Measurements from ENCODE around the gene TULP4. TPM values are rescaled to one million over a fixed set of nuclear protein-coding genes. Genes with fewer than 3 reads are reported as not detected.

Gene TULP4
- total RNA-seq, 1 experiment from 2014 or later = 69.4 TPM

DNA sequence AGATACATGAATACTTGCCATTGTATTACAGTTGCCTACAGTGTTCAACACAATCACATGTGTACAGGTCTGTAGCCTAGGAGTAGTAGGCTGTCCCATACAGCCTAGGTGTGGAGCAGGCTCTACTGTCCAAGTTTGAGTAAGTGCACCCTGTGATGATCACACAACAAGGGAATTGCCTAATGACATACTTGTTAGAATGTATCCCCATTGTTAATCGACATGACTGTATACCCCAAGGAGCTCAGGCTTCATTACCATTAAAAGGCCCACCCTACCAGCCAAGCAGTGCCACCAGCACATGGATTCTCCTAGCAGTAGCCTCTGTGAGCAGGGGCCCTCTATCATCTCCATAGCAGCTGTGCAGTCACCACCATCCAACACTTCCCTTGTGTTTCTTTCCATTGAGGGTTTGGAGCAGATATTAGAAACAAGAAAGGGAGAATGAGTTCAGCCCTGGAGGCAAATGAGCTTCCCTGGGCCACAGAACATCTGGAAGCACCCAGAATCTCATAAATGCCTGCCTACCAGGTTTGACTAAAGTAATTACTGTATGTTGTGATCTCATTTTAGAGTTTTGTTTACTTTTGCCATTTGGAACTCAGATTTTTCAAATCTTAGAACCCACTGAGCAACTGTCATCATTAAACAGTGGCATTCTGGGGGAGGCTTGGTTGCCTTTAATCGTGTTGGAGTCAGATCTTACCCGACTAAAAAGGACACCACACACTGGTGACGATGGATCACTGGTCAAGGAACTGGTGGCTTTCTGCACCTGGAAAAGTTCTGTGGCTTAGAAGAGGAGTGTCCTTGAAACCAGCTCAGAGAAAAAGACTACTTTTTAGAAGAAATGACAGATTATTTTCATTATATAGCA lies 104.9 kb downstream of the TULP4 start:
- no peak for DNase-seq (ENCODE audit: low read depth)

DNA sequence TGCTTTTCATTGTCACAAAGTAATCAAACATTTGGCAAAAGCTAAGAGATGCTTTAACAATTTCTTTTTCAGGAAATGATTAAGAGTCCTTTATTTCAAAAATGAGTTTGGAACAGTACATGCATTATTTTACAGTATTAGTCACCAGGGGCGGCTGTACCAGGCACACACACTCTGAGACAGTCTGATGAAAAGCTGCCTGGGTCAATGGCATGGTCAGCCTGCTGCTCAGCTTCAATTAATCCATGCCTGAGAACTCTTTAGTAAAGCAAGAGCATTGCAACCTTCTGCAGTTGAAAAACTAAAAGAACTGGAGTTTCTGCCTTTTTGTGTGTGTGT lies 105.5 kb downstream of the TULP4 start:
- no peak for DNase-seq (ENCODE audit: low read depth)

DNA sequence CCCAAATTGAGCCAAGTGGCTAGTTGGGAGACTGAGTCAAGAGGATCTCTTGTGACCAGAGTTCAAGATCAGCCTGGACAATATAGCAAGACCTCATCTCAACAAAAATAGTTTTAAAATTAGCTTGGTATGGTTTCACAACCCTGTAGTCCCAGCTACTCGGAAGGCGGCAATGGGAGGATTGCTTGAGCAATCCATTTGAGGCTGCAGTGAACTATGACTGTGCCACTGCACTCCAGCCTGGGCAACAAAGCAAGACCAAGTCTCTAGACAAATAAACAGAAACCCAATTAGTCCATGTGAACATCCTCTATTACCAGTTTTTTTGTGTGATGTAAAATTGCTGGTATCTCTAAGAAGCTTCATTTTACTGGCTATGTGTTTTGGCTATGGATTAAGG lies 106.2 kb downstream of the TULP4 start:
- DNase-seq (ENCODE audit: low read depth) = no peak

DNA sequence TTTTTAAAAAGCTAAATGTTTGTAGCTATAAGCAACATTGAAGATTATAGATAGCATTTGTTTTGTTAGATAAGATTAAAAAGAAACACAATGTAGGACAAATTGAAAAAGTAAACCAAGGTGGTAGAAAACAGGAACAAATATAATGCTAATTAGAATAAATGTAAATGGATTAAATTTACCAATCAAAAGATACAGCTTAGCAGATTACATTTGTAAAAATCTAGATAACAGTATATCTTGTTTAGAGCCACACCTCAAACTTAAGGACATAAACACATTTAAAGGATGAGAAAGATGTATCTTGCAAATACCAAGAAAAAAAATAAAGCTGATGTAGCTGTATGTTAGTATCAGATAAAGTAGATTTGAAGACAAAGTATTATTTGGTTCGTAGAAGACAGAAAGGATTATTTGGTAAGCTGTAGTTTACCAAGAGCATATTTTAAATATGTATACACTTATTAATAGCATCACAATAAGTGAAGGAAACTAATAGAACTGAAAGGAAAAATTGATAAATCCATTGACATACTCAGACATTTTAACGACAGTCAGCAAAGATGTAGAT lies 107.2 kb downstream of the TULP4 start:
- no peak for DNase-seq (ENCODE audit: low read depth)

DNA sequence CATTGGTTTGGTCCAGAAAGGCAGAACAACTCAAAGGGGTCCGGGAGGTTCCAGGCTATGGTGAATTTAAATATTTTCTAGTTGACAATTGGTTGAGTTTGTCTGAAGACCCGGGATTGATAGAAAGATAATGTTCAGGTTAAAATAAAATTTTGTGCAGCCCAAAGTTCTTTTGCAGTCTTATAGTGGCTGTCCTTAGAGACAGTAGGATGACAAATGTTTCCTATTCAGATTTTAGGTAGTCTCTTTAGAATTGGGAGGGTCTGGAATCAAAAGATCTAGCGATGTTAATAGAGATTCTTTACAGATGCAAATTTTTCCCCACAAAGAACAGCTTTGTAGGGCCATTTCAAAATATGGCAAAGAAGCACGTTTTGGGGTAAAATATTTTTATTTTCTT lies 109.1 kb downstream of the TULP4 start:
- no peak for DNase-seq (ENCODE audit: low read depth)

DNA sequence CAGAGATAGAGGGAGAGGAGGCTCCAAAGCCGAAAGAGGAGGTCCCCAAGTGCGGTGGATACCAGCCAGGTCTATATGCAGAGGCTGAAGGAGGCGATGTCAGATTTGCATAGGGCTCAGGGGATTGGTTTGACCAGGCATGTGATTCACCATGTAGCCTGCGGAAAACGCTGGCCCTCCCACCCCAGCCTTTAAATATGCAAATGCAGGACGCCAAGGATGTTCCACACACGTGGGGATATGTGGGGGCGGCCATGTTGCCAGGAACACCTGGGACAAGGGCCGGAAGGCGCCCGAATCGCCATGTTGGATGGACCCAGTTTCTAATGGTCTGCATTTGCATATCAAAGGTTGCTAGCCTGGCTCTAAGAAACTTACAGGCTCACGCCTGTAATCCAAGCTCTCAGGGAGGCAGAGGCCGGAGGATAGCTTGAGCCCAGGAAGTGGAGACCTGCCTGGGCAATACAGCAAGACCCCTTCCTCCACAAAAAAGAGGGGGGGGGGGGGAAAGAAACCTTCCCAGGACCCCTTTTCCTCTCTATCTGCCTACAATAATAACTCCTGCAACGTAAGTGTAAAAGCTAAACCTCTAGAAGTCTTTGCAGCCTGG lies 110.5 kb downstream of the TULP4 start:
- no peak for DNase-seq (ENCODE audit: low read depth)

DNA sequence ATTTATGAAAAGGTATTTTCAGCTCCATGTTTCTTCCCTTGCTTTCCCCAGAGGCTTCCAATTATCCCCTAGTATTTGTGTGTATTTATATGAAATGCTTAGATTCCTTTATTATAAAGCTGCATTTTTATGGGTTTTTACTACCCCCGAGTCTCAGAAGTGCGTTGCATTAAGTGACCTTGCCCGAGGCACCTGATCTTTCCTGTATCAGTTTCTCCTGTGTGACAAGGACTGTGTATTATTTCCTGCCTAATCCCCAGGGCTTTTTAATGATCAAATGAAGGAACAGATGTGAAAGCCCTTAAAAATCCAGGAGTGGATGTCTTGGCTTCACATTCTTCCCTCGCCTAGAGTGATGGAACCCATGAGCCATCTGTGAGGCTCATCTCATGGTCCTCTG lies 118.8 kb downstream of the TULP4 start:
- DNase-seq (ENCODE audit: low read depth) = no peak

DNA sequence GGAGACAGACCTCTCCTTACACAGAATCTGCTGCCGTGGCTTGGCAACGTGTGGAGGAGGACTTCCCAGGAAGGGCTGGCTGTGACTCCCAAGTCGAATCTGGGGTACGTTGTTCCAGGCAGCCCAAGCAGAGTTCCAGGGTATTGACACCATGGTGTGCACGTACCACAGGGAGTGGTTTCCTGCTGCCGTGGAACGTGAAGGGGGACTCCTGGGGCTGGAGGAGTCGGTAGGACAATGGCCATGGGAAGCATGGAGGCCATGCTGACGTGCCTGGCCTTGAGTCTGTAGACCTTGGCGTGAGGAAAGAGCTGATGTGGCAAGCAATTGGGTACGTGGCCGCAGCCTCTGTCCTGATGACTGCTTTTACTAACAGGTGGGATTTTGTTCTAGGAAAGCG lies 119.3 kb downstream of the TULP4 start:
- DNase-seq (ENCODE audit: low read depth) = no peak

DNA sequence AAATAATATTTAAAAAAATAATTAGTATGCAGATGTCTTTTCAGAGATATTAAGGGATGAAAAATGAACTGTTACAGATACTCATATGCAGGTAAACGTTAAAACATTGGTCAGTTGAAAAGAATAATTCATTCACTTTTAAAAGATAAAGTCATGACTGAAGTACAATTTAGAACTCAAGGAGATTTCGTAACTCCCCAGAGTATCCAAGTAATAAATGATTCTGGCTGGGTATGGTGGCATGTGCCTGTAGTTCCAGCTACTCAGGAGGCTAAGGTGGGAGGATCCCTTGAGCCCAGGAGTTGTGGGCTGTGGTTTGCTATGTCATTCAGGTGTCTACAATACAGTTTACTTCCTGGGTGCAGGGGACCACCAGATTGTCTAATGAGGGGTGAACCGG lies 125.3 kb downstream of the TULP4 start:
- no peak for DNase-seq (ENCODE audit: low read depth)

DNA sequence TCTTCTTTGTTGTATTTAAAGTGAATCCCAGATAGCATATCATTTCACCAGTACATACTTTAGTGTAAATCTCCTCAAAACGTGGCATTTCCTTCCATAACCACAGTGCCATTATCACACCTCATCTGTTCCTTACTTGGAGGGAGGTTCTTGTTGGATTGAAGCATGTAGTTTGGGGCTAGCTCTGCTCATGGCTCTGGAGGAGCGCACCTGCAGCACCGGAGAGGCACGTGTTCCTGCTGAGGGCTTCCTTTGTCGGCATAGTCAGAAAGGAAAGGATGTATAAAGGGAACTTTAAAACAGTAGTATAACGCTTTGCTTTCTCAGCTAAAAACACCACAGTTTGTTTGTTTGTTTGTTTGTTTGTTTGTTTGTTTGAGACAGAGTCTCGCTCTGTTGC lies 126.0 kb downstream of the TULP4 start:
- DNase-seq (ENCODE audit: low read depth) = no peak

DNA sequence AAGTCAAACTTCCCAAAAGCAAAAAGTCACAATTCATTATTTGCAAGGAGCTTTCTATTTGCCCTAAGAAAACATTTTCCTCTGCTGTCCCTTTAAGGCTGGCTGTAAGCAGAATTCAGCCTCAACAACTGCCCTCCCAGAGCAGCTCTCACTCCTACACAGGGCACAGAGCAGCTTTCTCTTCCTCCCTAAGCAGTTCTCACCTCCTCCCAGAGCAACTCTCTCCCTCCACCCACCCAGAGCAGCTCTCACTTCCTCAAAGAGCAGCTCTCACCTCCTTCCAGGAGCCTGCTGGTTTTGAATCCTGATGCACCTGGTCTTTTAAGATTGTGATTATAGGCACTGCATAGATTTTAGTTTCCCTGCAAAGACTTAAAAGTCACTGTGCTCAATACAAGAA lies 127.0 kb downstream of the TULP4 start:
- no peak for DNase-seq (ENCODE audit: low read depth)

DNA sequence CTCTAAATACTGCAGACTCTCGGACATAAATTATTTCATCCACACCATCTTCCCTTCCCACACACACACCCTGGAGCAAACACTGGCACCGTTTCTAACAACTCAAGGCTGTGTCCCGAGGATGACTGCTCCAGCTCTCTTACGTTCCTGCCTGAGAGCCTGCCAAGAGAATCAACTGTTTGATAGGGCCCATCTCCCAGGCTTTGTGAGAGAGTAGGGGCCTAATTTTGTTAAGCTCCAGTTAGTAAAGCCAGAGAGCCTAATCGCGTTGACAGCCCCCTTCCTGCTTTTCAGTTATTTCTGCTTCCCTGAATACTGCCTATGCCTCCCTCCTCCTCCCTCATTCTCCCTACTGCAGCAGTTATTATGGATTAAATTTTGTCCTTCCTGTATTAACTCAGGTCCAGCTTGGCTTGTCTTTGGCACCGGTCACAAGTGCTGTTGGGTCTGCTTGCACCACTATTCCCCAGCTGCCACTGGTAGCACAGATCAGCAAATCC lies 129.5 kb downstream of the TULP4 start:
- DNase-seq (ENCODE audit: low read depth) = no peak

DNA sequence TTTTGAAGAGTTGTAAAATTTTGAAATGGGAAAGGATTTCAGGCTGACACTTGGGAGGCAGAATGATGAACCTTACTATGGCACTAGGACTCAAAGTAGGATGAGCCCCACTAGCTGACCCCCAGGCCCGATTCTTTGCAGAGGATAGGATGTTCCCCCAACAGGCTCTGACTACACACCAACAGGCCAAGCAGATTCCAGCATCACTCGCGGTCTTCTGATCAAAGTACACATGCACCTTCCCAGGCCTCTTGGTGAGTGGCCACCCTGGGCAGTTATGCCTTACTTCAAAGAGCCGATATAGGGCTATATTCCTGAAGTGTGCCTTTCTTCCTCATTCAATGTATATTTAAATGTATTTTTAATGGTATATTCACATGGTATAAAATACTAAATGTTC lies 130.0 kb downstream of the TULP4 start:
- DNase-seq (ENCODE audit: low read depth) = no peak

DNA sequence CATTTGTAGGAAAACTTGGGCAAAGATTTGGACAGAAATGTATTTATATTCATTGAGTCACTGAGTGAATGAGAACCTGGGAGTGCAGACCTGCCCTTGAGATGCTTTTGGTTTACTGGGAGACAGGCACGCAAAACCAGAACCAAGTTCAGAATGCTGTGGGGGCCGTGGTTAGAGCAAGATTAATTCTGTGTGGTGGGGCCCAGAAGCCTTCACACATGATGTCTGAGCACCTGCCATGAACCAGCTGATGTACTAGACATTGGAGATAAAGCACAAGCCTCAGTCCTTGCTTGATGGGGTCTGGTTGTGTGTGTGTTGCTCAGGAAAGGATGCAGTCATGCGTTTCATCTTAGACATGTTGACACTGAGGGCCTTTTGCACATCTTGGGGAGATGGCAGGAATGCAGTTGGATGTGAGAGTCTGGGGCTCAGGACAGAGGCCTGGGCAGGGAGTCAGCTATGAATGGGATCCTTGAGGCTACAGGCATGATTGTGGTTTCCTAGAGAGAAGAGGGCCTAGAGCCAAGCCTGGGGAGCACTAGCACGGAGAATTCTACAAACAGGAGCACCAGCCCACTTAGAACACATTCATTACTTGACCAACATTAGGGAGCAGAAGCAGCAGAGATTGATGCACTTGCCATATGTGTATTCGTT lies 133.3 kb downstream of the TULP4 start:
- DNase-seq (ENCODE audit: low read depth) = no peak

DNA sequence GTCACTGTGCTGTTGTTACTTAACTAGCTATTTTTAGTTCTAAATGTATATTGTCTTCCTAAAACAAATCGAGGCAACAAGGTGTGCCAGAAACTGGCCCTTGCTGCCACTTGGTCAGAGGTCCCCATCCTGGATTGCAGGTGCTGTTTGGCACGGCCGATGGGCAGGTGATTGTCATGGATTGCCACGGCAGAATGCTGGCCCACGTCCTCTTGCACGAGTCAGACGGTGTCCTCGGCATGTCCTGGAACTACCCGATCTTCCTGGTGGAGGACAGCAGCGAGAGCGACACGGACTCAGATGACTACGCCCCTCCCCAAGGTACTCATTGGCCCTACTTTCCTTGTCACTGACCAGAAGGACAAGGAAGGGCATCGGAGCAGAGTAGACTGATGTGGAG lies 136.6 kb downstream of the TULP4 start:
- no peak for DNase-seq (ENCODE audit: low read depth)

DNA sequence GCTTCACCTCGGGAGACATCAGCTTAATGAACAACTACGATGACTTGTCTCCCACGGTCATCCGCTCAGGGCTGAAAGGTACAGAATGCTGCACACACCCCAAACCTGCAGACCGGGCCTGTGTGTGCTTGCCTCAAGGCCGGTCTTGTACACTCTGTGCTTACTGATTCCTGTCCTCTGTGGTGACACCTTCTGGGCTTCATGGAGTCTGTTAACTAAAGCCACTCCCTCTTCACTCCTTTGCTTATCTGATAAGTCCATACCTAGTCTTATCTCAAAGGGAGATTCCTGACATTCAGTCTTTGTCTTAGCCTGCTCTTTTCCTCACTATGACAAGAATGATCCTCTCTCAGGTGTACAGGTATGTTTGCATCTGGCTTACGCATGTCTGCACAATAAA lies 139.9 kb downstream of the TULP4 start:
- no peak for DNase-seq (ENCODE audit: low read depth)

DNA sequence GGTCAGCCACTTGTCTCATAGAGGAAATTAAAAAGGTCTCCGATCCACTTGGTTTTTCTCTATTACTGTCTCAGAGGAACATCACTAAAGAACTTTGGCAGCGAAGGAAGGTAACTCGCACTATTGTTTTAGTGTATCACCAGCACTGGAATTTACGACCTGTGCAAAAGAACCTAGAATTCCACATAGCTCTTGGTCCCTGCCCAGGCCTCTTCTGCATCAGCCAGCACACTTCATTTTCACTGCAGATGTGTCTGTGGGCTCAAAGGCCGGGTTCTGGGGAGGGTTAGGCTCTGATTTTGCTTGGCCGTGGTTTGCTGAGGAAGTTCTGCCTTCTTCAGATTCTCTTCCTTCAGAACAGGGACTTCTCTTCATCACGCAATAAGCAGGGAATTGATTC lies 144.9 kb downstream of the TULP4 start:
- DNase-seq (ENCODE audit: low read depth) = no peak

DNA sequence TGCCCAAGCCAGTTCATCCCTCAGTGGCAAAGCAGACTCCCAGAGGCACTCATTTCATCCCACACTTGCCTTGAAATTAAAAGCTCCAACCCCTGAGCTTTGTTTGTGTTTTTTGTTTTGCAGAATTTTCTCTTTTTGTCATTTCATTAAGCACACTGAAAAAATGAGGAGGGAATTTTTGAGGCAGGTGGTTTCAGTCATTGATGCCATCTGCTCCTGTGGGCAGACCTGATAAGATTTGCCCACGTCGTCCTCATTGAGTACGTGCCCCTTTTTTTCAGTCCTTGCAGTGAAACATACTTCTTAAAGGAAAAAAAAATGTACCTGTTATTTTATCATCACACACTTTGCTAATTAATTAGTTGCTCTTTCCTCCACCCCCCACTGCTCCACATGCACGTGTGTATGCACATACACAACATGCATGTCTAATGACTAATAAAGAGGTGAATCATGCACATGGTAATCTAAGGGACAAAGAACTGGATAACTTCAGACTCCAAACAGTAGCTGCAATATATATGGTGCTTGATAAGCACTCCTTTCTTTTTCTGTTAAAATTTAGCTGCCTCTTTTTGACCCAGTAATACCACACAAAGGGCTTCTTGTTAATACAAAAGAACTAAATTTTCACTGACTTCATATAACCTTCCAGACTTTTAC lies 145.5 kb downstream of the TULP4 start:
- DNase-seq (ENCODE audit: low read depth) = no peak

DNA sequence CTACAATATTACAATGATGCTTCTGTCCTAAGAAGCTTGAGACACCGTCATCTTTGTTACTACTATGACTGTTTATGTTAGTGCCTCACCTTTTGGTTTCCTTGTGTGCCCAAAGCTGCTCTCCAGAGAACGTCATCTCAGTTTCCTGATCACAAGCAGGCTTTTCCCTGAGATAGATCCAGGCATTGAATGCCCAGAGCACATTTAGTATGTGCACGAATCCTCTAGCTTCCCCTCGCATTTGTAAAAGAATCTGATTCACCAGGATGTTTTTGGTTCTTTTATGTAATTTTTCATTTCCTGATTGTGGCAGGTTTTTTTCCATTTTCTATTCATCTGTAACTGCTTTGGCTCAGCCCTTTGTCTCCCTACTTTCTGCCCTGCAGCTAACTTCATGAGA lies 147.5 kb downstream of the TULP4 start:
- no peak for DNase-seq (ENCODE audit: low read depth)

DNA sequence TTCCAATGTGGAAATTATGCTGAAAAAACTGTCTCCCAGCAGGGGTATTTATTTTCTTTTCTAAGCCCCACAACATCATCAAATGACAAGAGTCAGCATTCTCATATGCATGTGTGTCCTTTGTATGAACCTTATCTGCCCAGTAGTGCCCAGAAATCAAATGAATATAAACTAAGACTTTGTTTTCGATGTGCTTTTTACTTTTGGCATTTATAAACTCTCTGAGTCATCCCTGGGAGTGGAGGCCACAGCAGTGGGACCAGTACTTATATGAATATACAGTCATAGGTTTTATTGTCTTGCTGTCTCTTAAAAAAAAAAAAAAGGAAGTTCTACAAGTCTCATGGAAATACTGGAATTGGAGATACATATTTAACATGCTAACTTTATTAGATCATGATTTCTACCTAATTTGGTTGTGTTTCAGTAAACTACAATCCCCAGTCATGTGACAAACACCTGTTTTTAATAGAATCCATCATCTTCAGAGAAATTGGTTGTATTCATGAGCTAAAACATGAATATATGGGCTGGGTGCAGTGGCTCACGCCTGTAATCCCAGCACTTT lies 148.4 kb downstream of the TULP4 start:
- peak; percentile 26 for DNase-seq (ENCODE audit: low read depth)

DNA sequence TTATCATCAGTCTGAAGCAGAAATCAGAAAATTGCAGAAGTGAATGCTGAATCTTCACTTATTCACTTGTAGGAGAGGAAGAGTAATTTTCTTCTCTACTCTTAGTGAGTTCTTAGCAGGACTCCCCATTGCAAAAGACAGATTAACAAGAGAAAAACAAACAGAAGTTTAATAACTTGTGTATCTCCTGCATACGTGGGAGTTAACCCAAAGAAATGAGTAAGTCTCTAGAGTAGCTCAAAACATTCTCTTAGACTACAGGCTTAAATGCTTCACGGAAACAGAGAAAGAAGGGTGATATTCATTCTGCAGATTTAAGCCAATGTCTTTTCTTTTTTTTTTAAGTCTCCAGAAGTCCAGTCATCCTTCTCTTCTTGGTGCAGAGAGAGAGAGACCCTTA lies 149.7 kb downstream of the TULP4 start:
- no peak for DNase-seq (ENCODE audit: low read depth)

DNA sequence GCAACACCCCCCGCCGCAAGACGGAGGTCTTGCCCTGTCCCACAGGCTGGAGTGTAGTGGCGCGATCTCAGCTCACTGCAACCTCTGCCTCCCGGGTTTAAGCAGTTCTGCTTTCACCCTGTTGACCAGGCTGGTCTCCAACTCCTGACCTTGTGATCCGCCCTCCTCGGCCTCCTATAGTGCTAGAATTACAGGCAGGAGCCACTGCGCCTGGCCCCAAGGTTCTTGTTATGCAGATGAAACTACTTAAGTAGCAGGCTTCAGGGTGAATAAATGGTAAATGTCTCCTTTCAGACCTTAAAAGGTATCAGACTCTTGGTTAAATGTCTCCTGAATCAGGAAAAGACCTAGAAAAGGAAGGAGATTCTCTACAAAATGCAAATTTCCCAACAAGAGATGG lies 152.2 kb downstream of the TULP4 start:
- no peak for DNase-seq (ENCODE audit: low read depth)

All from Daoy (cell line).